Measurements from ENCODE around the gene RBKS. TPM values are rescaled to one million over a fixed set of nuclear protein-coding genes. Genes with fewer than 3 reads are reported as not detected.

The RBKS gene
- total RNA-seq, 1 donor from 2014 or later, result 1.8 TPM

- DNase-seq (ENCODE audit: low read depth), result no peak
- Histone ChIP-seq H3K27me3 (ENCODE audit: control insufficient read depth, insufficient read depth, low read length) (no peaks in the 10 kb centered on the region), H3K36me3 (ENCODE audit: control insufficient read depth, insufficient read depth, low read length) (no peaks in the 10 kb centered on the region), H3K4me3 (ENCODE audit: low read depth, low read length) (no peak overlapping the region)
- TF ChIP-seq, protein P1, sequence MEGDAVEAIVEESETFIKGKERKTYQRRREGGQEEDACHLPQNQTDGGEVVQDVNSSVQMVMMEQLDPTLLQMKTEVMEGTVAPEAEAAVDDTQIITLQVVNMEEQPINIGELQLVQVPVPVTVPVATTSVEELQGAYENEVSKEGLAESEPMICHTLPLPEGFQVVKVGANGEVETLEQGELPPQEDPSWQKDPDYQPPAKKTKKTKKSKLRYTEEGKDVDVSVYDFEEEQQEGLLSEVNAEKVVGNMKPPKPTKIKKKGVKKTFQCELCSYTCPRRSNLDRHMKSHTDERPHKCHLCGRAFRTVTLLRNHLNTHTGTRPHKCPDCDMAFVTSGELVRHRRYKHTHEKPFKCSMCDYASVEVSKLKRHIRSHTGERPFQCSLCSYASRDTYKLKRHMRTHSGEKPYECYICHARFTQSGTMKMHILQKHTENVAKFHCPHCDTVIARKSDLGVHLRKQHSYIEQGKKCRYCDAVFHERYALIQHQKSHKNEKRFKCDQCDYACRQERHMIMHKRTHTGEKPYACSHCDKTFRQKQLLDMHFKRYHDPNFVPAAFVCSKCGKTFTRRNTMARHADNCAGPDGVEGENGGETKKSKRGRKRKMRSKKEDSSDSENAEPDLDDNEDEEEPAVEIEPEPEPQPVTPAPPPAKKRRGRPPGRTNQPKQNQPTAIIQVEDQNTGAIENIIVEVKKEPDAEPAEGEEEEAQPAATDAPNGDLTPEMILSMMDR (IDR thresholded peaks at IDR 0.05; ENCODE audit: insufficient read depth, low read length, poor library complexity, severe bottlenecking), result no peak
Observed at GRCh38 chr2:27854229-27854862, 35.8 kb downstream of the RBKS start.

DNA sequence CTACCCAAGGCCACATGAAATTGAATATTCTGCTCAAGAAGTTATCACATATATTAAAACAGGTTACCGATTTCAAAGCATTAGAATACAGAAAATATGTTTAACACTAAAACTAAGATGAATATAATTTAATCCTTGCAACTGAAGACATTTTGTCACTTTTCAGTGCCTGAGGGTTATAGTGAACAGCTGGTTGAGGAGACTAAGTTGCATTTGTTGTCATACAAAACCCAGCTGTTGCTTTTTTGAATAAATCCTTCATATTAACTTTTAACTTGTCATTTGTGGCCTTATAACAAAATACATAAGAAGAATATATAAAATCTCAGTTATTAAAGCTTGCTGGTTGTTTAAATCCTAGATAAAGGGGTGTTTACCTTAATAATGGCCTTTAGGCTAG lies 37.5 kb downstream of the RBKS start:
- no peaks in the 10 kb centered on the region for H3K36me3 ChIP-seq (ENCODE audit: control insufficient read depth, insufficient read depth, low read length)
- no peak overlapping the region for H3K4me3 ChIP-seq (ENCODE audit: low read depth, low read length)
- H3K27me3 ChIP-seq (ENCODE audit: control insufficient read depth, insufficient read depth, low read length), result no peaks in the 10 kb centered on the region
- DNase-seq (ENCODE audit: low read depth), result no peak
- TF ChIP-seq, protein P1 (IDR thresholded peaks at IDR 0.05; ENCODE audit: insufficient read depth, low read length, poor library complexity, severe bottlenecking), result no peak

DNA sequence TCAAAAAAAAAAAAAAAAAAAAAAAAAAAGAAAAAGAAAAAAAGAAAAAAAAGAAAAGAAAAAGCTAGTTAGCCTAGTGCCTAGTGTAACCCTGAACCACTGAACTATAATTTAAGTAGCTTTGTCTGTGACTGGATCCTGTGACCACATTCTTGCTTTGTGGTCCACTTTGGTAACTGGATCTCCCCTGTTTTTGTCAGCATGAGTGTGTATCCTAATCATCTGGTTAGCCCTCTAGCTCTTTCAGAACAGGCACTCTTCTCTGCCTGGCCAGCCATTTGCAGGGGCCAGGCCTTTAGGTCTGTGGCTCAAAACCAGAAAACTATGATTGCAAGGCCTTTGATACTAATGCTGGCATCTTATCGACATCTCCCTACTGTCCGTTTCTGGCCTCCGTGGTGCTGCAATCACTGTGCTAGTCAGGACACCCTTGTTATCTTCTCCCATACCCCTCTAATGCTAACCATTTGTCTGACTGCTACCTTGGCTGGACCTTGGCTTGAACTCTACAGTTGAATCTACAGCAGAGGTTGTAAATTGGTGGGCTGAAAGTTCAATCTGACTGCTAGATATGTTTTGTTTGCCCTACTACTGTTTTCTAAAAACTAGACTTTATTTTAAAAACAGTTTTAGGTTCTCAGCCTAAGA lies 40.5 kb downstream of the RBKS start:
- Histone ChIP-seq H3K27me3 (ENCODE audit: control insufficient read depth, insufficient read depth, low read length) (no peaks in the 10 kb centered on the region), H3K4me3 (ENCODE audit: low read depth, low read length) (no peak overlapping the region)
- DNase-seq (ENCODE audit: low read depth), result no peak

GRCh38 chr2:27847333-27847732 lies 42.9 kb downstream of the RBKS start:
- TF ChIP-seq, protein P1 (IDR thresholded peaks at IDR 0.05; ENCODE audit: insufficient read depth, low read length, poor library complexity, severe bottlenecking), result no peak
- Histone ChIP-seq H3K27me3 (ENCODE audit: control insufficient read depth, insufficient read depth, low read length) (no peaks in the 10 kb centered on the region), H3K36me3 (ENCODE audit: control insufficient read depth, insufficient read depth, low read length) (no peaks in the 10 kb centered on the region), H3K4me3 (ENCODE audit: low read depth, low read length) (no peak overlapping the region)
- no peak for DNase-seq (ENCODE audit: low read depth)

More for the DNA sequence above, 40.5 kb downstream of the RBKS start:
- H3K36me3 ChIP-seq (ENCODE audit: control insufficient read depth, insufficient read depth, low read length), result no peaks in the 10 kb centered on the region
- TF ChIP-seq, protein P1 (IDR thresholded peaks at IDR 0.05; ENCODE audit: insufficient read depth, low read length, poor library complexity, severe bottlenecking), result no peak

- no peaks in the 10 kb centered on the region for H3K27me3 ChIP-seq (ENCODE audit: control insufficient read depth, insufficient read depth, low read length)
- H3K36me3 ChIP-seq (ENCODE audit: control insufficient read depth, insufficient read depth, low read length), result no peaks in the 10 kb centered on the region
- H3K4me3 ChIP-seq (ENCODE audit: low read depth, low read length), result no peak overlapping the region
- TF ChIP-seq, protein P1 (IDR thresholded peaks at IDR 0.05; ENCODE audit: insufficient read depth, low read length, poor library complexity, severe bottlenecking), result no peak
- no peak for DNase-seq (ENCODE audit: low read depth)
Observed at GRCh38 chr2:27844821-27845255, 45.3 kb downstream of the RBKS start.
